IPS DF 4.7 (cell line): Measurements from ENCODE around the gene ABCB10.
"Not testable (repeated sequence)": the region's sequence is repeated elsewhere in the genome, so short reads cannot be mapped to it uniquely, and the experiment has no call there.

ENCODE experiments used
- DNase-seq: peaks from one replicate; pipeline ENCODE4 v3.0.0-alpha.2; 2013; ENCODE audit warnings: low spot score; ENCODE audit errors: extremely low read depth

The ABCB10 gene

DNA sequence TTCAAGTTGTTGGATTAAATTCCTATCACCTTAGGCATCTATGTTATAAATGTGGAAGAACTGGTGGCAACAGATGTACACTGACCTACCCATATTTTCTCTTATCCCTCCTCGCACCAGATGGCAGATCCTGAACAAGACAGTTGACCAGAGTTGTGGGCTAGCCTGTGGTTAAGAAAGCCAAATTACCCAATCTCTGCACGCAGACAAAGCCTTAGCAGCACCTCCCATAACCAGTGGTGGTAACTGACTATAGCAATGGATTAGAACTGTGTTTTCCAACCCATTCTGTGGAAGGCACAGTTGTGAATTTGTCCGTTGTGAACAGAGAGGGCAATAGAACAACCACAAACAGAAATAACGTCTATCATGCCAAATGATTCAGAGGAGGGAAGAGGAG is 20.6 kb downstream of the ABCB10 start:
- DNase-seq: no peak

DNA sequence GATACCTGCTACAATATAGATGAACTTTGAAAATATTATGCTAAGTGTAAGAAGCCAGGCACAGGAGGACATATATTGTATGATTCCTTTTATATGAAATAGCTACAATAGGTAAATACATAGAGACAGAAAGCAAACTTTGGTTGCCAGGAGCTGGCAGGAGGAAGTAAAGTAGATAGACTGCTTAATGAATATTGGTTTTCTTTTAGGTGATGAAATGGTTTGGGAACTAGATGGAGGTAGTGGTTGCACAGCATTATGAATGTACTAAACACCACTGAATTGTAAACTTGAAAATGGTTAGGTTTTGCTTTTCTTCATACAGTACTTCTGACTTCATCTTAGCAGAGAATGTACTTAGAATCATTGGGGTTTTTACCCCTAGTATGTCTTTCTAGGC is 21.5 kb downstream of the ABCB10 start:
- DNase-seq: no peak

DNA sequence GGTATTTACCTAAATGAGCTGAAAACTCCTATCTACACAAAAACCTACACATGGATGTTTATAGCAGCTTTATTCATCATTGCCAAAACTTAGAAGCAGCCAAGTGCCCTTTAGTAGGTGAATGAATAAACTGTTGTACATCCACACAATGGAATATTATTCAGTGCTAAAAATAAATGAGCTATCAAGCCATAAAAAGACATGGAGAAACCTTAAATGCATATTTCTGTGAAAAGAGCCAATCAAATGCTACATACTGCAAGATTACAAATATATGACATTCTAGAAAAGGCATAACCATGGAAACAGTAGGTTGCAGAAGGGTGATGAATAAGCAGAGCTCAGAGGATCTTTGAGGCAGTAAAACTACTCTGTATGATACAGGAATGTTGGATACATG is 23.3 kb downstream of the ABCB10 start:
- DNase-seq: no peak

DNA sequence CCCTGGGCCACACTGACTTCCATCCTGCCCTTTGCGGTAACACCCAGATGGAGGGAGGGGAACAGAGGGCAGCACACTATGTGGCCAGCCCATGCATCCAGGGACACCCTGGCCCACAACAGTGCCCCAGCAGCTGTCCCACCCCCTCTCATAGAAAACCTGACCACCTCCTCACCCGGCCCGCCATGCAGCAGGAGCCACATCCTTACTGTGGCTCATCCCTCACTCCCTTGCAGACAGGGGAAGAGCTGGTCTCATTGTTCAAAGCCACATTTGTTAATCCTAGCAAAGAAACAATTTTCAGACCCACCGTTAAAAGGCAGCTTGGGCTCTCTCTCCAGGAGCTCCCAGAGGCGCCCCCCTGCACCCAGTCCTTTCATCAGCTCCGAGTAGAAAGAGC is 27.2 kb downstream of the ABCB10 start:
- DNase-seq: no peak

DNA sequence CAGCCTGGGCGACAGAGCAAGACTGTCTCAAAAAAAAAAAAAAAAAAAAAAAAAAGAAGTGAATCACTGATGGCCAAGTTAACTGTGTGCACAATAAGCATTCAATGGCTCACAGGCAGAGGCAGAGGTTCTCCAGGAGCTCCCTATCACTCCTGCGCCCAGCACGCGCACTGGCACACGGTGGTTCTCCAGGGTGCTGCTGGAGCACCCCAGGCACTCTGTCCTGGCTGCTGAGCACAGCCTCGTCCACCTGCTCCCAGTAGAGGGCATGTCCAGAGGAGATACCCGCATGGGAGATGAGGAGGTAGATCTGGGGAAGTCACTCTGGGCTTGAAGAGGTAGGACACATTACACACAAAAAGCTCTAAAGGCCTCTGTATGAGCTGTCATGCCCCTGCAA is 28.9 kb downstream of the ABCB10 start:
- DNase-seq: no peak

DNA sequence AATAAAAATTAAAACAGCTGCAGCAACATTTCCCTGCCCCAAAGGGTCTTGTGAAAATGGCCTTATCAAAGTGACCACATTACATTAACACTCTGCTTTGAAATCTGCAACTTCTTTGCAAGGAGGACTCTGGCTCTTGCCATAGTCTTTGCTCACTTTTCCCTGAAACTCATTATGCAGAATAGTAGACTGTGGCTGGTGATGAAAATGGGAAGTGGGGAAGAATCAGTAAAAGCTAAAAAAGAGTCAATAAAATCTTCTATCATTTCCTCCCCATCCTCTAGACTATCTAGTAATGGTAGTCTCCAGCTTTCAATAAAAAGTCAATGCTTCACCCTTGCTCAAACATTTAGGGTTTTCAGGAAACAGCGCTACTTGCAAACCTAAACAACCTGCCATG is 31.8 kb downstream of the ABCB10 start:
- no peak for DNase-seq

DNA sequence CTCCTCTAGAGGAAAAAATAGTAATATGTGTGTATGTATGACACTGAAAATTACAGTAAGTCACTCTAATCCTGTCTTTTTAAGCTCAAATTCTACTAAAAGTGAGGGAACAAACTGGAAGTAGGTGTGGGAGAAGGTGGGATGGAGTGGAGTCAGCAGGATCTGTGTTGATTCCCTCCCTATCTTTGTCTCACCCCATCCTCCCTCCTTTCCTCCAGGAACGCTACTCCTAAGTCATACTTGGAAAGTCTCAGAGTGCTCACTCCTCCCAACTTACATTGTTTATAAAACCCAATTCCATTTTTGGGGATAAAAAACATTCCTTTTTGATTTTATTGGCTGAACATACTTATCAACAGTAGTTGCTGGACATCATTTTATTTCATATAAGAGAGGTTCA is 35.5 kb downstream of the ABCB10 start:
- DNase-seq: no peak

DNA sequence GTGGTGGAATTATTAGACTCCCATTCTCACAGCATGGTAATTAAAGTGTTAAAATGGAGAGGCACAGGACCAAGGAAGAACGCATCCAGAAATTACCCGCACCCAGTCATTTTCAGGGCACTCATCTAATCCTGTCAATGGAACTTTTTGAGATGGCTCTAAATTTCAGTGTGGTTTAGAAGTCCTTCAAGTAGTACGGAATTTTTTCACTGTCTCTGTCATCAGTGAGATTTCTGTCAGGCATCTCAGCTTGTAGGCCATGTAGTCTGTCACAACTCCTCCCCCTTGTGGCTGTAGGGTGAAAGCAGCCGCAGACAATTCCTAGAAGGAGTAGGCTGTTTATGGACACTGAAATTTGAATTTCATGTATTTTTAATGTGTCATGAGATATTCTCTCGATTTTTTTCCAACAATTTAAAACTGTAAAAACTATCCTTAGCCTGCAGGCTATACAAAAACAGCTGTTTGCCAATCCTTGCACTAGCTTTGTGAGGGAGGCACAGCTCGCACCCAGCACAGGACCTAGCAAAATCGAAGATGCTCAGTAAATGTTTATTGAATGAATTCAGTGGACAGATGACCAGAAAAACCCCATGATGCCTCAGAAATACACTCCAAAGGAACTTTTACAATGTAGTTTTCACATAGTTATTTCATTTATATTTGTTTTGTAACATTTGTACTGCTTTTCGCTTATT is 43.8 kb downstream of the ABCB10 start:
- peak; percentile 19 for DNase-seq

DNA sequence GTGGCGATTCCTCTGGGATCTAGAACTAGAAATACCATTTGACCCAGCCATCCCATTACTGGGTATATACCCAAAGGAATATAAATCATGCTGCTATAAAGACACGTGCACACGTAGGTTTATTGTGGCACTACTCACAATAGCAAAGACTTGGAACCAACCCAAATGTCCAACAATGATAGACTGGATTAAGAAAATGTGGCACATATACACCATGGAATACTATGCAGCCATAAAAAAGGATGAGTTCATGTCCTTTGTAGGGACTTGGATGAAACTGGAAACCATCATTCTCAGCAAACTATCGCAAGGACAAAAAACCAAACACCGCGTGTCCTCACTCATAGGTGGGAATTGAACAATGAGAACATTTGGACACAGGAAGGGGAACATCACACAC is 46.9 kb downstream of the ABCB10 start:
- DNase-seq: not testable (repeated sequence)

DNA sequence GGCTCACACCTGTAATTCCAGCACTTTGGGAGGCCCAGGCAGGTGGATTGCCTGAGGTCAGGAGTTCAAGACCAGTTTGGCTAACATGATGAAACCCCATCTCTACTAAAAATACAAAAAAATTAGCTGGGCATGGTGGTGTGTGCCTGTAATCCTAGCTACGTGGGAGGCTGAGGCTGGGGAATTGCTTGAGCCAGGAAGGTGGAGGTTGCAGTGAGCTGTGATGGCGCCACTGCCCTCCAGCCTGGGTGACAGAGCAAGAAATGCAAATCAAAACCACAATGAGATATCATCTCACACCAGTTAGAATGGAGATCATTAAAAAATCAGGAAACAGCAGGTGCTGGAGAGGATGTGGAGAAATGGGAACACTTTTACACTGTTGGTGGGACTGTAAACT is 47.3 kb downstream of the ABCB10 start:
- not testable (repeated sequence) for DNase-seq

DNA sequence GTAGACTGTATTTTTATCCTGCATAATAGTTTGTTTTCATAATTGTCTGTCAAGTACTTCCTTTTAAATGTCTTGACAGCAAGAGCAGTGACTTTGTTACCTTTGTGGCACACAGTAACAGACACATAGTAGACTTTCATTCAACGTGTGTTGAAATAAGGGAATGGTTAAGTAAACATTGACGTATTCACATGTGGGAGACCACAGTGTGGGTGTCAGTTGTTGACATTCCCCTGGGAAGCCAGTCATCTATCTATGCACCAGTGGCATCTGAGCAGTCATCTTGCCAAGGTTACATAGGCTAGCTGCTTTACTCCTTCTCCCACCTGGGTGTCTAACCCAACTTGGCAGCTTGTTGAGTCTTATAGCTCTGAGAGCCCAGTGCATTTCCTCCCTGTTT is 48.9 kb downstream of the ABCB10 start:
- DNase-seq: no peak

DNA sequence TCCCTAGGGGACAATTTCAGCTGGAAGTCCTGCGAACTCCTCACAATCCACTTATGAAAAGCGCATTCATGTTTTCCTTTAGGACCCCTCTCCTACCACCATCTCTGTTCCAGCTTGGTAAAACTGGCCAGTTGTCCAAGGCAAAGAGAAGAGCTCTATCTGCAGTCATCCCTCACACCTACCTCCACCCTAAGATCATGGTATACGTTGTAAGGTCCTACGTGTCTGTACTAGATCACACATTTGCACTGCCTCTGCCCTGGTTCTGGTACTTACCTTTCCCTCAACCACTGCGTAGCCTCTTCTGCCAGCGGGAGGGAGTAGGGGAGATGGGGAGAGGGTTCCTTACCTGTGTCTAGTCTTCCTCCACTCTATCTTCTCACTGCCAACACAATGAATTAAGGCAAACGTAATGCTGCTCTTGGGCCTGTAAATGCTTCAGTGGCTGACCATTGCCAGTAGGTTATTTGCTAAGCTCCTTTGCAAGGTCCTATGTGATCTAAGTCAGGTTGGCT is 49.6 kb downstream of the ABCB10 start:
- no peak for DNase-seq

DNA sequence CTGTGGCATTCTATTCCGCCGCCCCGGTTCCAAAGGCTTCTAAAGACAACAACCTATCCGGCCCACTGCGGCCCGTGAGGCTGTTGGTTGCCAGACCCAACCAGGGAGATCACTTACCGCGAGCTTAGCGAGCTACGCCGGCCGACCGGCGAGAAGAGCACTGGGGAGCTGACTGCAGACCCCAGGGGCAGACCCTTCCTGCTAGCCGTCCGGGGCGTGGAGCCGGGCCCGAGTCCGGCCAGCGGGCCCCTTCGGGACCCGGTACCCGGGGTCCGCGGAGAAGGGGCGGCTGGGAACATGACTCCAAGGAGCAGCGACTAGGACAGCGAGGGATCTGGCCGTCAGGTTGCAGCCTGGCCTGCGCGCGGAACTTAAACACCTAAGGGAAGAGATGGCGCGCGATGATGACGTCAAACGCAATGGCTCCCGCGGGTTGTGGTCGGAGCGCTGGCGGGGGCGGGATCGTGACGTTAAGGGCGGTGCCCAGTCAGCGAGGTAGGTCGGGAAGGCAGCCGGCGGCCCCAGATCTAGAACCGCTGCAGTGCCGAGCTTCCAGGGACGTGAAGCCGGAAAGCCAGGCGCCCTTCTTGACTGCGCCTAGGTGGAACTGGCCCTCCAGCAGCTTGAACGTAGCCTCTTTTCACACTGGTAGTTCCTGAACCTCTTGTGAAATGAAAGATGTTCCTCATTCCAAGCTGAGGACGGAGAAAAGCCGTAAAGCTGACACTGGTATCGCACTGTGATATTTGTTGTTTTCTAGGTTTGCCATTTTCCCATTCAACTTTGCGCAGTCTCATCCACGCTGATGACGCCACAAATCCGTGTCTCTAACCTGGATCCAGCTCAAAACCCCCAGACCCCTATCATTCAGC is 50.3 kb downstream of the ABCB10 start, which contains the start of gene NUP133:
Gene NUP133 (minus strand): TSS at position 391 of the 872 bp plus-strand sequence. CDS start 92 bp downstream, at position 299.
- DNase-seq: peak; percentile 96

DNA sequence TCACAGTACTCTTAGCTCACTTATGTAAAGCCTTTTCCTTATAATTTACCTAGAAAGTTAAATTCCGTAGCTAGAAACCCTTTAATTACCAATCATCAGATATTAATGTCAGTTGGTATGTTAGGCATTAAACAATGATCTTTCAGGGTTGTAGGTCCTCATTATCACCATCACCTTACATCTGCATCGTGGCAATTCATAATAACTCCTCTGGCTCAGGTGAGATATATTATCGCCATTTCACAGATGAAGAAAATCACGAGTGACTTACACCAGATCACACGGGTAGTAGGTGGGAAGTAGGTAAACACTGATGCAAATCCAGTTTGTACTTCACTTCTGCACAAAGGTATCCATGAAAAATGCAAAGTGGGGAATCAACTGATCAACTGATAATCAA is 51.0 kb downstream of the ABCB10 start:
- DNase-seq: no peak

DNA sequence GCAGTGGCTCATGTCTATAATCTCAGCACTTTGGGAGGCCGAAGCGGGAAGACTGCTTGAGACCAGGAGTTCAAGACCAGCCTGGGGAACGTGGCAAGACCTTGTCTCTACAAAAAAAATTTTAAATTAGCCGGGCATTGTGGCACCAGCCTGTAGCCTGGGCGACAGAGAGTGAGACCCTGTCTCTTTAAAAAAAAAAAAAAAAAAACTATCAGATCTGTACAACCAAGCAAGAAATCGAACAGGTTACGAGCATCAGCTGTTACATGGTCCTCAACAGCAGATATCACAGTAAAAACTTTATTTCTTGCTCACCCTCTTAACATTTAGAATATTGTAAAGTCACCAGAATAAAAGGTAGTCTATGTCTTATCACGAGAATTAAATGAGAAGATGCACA is 51.9 kb downstream of the ABCB10 start:
- no peak for DNase-seq

DNA sequence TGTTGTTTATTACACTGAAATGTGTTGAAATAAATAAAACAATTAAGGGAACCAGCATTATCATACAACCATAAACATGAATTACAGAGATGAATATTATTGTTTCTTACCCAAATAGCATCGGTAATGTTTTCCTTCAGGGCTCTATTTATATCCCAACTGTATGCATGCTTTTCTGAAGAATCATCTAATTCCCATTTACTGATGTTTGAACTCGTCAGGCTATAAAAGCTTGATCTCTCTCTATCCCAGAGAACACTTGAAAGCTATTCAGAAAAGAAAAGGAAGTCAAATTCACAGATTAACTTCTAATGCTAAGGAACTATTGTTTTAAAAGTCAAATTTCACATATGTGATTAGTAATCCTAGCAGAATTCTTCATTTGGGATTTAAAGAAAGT is 62.7 kb downstream of the ABCB10 start:
- DNase-seq: no peak

DNA sequence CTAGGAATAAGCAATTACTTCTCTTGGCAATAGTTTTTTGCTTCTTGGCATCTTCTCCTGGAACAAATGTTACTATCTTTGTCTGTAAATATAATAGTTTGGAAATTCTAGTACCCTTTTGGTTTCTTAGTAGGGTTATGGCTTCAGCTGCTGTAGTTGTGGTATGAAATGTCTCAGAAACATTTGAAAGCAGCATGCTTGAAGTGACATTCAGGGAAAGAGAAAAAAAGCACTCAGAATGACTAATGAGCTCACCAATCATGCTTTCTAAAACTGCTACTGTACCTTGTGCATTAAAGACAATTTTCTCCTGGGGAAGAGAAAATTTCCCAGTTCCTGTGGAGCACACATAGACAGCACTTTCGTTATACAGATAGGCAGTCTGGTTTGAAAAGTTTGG is 71.3 kb downstream of the ABCB10 start:
- no peak for DNase-seq

DNA sequence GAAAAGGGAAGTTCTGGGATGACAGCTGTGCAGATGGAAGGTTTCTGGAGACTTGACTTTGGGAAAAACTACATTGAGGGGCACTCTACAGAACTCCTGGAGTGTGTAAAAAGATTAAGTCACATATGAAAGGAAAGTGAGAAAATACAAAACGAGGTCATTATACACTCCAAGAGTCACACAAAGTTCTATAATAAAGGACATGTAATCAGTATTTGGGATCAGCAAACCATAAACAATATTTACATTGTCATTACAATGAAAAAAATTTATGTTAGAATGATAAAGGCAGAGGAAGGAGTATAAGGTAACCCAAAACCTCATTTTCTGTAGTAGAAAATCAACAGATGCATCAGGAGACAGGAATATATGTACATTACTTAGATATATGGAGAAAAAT is 73.2 kb downstream of the ABCB10 start:
- DNase-seq: no peak

DNA sequence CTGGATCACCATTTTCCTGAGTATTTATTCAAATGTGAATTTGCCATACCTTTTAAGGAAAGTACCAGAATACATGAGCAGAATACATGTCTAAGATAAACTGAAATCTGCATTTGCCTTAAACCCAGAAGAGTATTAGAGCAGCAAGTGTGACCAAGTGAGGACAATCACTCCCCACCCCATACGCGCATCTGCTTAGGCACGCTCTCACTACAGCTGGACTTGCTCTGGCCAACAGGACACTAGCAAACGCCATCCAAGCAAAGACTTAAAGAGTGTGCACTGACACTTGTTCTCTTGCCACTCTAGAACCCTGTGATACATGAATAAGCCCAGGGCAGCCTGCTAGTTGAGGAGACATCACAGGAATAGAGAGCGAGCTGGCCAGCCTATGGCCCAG is 76.0 kb downstream of the ABCB10 start:
- no peak for DNase-seq

DNA sequence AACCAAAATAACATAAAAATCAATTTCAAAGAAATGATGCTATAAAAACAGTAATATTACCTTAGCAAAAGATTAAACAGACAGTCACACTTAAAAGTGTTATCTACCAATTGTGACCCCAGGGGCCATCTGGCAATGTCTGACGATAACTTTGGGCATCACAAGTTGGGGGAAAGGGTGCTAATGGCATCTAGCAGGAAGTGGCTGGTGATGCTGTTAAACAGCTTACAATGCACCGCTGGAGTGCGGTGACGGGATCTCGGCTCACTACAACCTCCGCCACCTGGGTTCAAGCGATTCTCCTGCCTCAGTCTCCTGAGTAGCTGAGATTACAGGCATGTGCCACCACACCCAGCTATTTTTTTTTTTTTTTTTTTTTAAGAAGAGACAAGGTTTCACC is 78.0 kb downstream of the ABCB10 start:
- no peak for DNase-seq

DNA sequence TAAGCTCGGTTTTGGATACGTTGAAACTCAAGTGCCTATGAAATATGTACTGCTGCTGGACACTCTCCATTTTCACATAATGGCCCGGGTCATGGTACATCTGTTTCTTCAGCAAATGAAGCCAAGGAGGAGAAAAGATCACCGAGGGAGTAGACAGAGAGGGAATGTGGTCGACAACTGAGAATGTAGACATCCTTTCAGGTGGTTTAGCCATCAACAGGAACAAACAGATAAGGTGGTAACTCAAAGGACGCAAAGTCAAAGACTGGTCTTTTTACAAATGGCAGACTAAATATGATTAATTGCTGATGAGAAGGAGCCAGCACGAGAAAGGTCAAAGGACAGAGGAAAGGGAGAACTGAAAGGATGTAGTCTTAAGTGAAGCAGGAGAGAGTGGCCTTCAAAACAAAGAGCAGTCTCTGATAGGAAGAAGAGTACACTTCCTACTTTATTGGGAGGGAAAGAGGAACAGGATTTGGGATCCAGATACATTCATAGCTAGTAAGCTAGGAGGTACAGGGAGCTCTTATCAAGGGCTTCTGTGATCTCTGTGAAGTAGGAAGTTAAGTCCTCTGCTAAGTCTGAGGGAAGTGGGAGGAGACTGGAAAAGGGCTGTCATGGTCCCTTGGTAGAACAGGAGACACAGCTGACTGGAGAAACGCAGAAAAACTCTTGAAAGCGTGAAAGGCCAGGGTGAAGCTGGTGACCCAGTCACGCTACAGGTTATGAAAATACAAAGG is 78.7 kb downstream of the ABCB10 start:
- DNase-seq: no peak

DNA sequence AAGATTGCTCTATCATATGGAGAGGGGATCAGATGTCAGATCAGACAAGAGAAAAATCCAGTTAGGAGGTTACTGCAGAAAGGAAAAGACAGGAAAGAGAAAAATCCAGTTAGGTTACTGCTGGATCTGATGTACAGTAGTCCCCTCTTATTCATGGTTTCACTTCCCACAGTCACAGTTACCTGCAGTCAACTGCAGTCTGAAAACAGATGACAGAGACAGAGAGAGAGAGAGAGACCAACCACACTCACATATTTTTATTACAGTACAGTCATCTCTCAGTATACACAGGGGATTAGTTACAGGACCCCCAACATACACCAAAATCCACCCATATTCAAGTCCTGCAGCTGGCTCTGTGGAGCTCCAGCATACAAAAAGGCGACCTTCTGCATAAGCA is 79.7 kb downstream of the ABCB10 start:
- DNase-seq: no peak
